Body of pancreas (tissue), 4 donors: Measurements from ENCODE around the gene GATA5.

ENCODE experiments used
- CTCF ChIP-seq, 7 experiments: fragments of 450-650 bp in 4 of 7; fragments of 200-600 bp in 3 of 7; sonication (generic) in 3 of 7; IDR thresholded peaks; one replicate each; pipeline ENCODE4 v1.5.1; 2016 to 2019; ENCODE audit warnings: antibody characterized with exemption in 7 of 7
- POLR2A ChIP-seq, 3 donors: fragments of 450-650 bp; IDR thresholded peaks; one replicate each; pipeline ENCODE4 v1.6.1; 2016; ENCODE audit warnings: antibody characterized with exemption in 3 of 3, mild to moderate bottlenecking in 2 of 3

GRCh38 chr20:62501801-62502495, 26.2 kb upstream of the GATA5 start:
- TF ChIP-seq CTCF (IDR thresholded peaks at IDR 0.05) (no peak), POLR2A (IDR thresholded peaks at IDR 0.05) (no peak)
